NK-92 treated with Interleukin-12 subunit alpha and Interleukin-12 subunit beta, amount 100 ng/mL, for 24 hours (cell line): Measurements from ENCODE around the gene YWHAQ.

ENCODE experiments used
- DNase-seq: peaks from one replicate; lab custom pipeline; 2025; lab: John Stamatoyannopoulos, UW

YWHAQ gene

GRCh38 chr2:9655441-9656269, 24.9 kb upstream of the YWHAQ start:
- DNase-seq, result no peak

DNA sequence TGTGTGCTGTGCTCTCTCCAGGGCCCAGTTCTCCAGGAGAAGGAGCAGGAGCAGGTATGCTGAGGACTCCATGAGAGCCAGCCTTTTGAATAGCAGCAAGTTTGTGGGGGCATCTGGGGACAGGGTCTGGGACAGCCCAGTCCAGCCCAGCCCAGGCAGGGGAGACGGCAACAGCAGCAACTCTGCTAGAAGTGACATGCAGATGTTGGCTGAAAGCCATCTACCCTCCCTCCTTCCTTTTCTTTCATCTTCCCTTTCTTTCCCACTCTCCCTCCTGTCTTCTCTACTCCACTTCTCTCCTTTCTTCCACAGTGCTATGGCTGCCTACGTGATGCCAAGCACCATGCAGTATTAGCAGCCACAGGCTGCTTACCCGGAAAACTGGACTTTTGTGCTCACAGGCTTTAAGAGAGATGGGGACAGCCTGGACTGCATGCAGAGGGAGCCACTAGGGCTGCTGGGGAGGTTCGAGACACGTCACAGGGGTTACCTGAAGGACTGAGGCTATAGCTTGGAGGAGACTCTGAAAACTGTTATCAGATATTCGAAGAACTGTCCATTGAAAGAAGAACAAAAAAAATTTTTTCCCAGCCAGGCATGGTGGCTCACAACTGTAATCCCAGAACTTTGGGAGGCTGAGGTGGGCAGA, 23.8 kb upstream of the YWHAQ start:
- no peak for DNase-seq

DNA sequence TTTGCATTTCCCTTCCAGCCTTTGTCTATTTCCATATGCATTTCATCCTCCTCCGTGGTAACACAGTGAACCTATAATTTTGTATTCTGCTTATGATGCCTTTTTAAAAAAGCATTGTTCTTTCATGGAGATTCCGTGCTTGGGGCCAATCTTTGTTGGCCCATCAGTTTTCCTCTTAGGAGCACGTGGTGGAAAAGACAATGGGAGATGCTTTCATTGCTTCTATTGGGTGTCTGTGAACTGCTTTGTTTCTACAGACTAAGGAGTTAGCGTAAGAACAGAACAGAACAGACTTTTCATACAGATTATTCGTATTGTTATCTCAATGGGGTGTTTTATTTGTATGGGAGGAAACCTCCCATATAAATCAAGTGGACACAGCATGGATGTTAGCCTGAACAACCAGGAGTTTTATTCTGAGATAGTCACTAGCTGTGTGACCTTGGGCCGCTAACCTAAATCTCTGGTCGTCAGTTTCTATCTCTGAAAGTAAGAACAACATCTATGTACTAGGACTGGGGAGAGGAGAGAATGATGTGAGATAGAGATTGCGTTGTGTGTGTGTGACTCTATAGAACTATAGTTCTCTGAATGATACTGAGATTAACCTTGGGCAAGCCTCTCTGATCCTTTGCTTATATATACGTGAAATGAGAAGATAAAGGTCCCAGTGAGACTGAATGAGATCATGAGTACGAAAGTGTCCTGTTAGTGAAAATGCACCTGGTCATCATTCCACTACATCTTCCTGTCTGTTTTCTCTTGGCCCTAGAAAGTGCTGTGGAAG, 22.9 kb upstream of the YWHAQ start:
- DNase-seq, result no peak

DNA sequence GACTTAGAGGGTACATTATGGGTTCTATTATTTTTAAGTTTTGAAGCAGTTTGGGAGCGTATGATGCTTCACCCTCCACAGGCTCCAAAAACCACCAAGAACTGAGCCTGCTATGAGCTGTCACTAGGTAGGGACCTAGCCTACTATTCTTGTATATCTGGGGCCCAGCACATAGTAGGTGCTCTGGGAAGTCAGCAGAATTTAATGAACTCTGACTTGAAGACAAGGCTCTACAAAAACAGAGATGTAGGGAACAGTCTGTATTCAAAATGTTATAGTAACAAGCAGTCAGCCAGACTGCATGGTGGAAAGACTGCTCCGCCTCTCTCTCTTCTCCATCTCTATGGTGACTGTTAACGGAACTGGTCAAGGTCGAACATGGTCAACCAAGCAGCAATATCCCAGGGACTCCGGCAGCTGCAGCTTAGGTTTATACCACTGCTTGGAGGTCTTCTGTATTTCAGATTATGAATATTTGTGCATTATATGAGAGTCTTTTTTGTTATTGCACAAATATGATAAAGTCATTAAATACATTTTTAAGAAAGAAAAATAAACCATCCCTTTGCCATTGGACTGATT, 22.2 kb upstream of the YWHAQ start:
- no peak for DNase-seq

DNA sequence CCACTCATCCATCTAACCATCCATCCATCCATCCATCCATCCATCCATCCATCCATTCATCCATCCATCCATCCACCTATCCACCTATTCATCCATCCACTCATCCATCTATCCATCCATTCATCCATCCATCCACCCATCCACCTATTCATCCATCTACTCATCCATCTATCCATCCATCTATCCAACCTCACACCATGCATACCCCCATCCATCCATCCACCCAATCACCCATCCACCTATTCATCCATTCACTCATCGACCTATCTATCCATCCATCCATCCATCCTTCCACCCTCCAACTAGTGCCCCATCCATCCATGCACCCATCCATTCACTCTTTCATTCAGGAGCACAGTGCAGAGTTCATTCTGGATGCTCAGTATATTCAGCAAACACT, 21.5 kb upstream of the YWHAQ start:
- no peak for DNase-seq

DNA sequence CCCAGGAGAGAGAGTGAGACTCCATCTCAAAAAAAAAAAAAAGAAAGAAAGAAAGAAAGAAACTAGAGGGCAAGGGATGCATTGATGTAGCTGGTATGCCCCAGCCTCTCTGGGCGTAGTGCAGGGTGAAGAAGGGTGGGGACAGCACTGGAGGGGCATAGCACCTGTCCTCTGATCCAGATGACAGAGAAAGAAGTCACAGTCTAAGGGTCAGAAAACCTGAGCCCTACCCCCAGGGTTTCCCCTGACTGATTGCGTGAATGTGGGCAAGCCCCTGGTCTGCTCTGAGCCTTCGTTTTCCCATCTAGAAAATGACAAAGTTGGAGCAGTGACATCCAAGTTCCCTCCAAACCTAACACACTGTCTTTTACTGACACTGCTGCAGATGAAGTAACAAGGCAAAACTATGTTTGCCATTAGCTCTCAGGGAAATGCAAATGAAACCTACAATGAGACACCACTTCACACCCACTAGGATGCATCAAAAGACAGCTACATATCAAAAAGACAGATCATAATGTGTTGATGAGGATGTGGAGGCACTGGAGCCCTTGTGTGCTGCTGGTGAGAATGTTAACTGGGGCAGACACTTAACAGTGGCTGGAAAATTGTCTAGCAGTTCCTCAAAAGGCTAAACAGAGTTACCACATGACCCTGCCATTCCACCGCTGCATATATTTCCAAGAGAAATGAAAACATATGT, 19.5 kb upstream of the YWHAQ start:
- DNase-seq, result no peak

GRCh38 chr2:9649261-9649660, 18.5 kb upstream of the YWHAQ start:
- DNase-seq, result no peak

GRCh38 chr2:9648821-9649220, 18.0 kb upstream of the YWHAQ start:
- no peak for DNase-seq

DNA sequence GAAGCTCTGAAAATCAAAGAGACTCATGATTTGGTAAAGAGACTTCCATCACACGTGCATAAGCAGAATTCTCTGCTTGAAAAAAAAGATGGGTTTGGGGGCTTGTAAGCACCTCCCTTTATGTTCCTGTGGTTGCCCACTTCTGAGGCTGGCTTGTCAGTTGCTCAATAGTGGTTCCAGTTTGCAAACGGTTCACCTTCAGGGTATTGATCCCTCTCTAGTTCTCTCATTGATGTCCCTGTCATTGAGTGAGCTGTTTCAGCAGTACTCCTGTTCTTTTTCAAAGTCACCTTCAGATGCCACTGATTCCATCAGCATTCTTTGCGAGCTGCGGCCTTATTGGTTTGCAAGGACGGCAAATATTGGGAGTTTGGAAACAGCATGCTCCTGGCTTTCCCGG, 17.1 kb upstream of the YWHAQ start:
- no peak for DNase-seq

DNA sequence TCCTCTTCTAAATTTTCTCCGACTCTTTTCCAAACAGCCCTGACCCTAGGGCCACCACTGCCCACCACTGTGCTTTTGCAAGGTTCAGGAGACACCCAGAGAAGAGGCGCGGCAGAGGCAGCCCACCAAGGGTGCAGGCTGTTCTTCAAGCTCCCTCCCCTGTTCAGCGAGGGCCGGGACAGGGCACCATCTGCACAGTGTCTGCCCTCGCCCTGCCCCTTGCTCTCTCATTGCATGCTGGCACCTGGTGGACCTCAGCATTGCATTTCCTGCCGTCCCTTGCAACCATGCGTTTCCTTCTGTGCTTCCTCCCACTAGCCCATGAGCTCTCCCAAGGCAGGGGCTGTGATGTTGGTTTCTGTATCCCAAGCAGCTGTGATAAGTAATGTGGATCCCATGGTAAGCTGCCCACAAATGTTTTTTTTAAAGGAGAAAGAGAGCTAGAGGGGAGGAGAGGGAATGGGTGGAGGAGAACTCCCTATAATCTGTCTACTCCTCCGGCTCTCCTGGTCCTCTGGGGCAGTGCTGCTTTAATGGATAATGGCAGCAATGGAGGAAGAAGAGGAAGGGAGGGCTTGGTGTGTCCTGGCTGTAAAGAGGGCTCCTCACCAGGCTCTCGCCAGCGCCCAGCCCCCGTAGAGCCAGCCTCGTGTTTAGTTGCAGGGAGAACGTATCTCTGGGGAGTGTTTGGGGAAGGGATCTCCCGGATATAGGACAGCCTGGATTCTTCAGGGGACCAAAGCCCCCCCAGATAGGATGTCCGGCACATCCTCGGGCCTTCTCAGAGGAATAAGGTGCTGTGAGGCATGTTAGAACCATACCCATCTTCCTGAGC, 15.6 kb upstream of the YWHAQ start:
- no peak for DNase-seq

DNA sequence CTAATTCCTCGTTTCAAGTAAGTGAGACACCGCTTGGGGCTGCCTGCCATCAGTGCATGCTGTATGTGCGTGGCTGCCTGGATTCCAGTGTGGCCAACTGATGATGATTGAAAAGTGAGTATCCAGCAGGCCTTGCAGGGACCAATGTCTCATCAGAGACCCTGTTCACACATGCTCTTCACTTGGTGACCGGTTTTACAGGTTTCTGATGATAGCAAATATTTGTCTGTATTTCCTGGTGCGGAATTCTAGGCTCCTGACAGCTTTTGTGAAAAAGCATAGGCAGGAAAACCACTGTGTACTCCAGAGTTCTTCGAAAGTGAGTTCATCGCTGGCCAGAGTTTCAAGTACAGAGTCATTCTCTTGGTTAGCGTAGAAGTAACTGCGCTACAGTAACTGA, 13.8 kb upstream of the YWHAQ start:
- no peak for DNase-seq

DNA sequence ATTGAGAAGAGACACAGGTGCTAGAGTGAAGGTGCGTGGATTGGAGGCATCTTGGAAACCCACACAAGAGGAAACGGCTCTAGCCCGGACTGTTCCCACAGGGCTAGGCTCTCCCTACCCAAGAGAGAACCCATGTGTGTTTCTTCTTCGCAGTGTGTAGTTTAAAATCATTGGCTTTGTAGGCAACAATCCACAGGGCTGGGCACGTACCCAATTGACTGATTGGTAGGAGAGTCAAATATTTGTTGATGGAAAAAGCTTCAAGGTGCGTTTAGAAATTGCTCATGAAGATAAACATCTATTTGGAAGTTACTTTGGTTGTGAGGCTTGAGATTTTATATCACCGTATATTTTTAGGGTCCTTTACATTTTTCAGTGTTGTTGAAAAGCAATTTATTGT, 13.2 kb upstream of the YWHAQ start:
- DNase-seq, result no peak

- no peak for DNase-seq
Observed at GRCh38 chr2:9641641-9642040, 10.8 kb upstream of the YWHAQ start.

DNA sequence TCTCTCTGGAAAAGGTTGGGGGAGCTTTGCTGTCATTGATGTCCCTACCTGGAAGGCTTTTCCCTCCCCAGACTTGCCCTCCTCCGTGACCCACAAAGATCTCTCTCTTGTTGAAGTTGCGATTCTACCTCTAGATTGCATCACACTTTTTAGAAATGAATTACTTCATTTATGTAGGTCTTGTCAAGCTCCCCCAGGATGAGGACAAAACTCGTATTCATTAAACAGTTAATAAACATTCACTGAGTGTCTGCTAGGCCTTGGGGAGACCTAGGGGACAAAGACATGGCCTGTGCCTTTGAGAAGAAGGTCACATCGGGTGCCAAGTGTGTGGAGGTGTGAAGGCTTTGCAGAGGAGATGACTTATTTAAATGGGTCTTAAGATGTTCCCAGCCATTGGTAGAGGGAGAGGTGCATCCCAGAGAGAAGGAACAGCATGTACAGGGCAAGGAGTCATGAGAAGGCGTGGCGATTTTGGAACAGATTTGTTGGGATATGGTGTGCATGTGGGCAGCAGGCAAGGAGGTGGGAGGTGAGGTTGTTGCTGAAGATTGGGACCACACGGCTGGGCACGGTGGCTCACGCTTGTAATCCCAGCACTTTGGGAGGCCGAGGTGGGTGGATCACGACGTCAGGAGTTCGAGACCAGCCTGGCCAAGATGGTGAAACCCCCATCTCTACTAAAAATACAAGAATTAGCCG, 9.8 kb upstream of the YWHAQ start:
- DNase-seq, result no peak

DNA sequence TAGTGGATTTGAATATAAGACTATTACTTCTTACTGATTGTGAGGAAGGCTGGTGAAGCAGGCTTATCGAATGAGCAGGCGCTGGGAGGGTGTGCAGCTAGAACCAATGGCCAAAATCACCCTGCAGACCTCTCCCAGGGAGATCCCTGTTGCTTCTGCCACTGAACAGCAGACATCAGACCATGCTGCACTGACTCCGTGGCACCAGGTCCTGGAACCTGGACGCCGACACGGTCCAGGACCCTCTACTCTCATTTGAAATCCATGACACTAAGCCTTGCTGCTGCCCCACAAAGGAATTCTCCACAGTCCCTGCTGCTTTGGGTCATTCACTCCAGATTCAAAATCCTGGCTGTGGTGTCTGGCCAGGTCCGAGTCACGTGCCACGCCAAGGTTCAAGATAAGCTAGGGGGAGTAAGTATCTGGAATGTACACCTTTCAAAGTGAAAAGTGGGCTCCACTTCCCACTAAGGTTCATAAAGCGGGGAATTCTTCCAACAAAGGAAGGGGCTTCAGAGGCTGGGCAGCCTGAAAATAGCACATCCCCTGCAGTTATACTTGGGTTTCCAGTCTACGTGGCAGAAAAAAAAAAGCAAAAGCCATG, 9.0 kb upstream of the YWHAQ start:
- DNase-seq, result no peak

DNA sequence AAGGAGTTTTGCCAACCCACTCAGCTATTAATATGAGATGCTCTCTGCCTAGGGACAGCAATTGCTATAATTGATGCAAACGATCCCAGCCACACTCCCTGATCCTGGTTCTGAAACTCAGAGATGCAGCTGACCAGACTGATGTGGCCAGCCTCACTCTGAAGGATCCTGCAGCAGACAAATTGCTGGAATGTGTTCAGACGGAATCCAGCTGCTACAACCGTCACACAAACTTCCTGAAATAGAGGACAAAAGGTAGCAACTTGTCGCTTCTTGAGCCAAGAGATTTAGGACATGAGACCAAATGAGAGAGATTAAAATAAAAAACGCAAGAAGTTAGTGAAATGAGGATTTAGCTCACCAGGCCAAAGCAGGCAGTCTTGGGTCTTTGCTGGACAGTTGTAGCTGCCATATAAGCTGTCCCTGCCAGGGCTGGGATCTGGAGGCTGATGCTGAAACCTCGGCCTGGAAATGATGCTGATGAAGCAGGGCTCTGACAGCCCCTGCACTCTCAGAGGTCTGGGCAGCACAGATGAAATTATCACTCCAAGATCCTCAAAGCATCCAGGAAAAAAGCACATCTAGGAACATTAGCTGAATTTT, 8.3 kb upstream of the YWHAQ start:
- DNase-seq, result no peak

- no peak for DNase-seq
Observed at GRCh38 chr2:9638532-9638931, 7.7 kb upstream of the YWHAQ start.

GRCh38 chr2:9637330-9637729, 6.5 kb upstream of the YWHAQ start:
- no peak for DNase-seq

DNA sequence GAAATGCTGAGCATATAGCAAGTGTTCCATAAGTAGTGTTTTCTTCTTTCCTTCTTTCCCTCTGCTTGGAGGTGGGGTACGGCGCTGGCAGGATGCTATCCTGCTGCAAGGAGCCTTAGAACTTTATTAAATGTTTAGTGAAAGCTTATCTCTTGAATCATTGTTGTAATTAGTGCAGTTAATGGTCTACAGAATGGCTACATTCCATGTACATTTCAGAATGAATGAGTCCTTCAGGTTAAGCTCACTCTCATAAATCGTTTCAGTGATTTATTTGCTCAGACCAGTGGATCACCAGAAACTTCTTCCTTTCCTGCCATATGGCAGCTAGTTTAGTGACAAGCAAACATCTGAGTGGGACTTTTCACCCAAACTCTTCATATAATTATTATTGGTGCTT, 3.3 kb upstream of the YWHAQ start:
- DNase-seq, result no peak
